HepG2 (cell line): ENCODE measurements around the gene SNRNP200. TPM values are rescaled to one million over a fixed set of nuclear protein-coding genes. Genes with fewer than 3 reads are reported as not detected.
A peak's percentile ranks its signal among the peaks of the same experiment; 100 is the strongest.

Experiments
- ARID2 ChIP-seq: sonication (generic); formaldehyde crosslinking; IDR thresholded peaks from 2 replicates; pipeline ENCODE4 v1.8.1; 2022; ENCODE audit warnings: mild to moderate bottlenecking, missing genetic modification reagents, borderline replicate concordance
- HNF4A ChIP-seq: sonication (generic); formaldehyde crosslinking; IDR thresholded peaks from 2 replicates; pipeline ENCODE4 v1.4.0; 2020; ENCODE audit warnings: missing genetic modification reagents
- HNF4G ChIP-seq, 2 experiments: sonication (generic) in 1 of 2; formaldehyde crosslinking in 1 of 2; IDR thresholded peaks; 2 replicates each; pipeline versions ENCODE4 v1.4.0 to v1.6.1; 2011 to 2020; ENCODE audit warnings: borderline replicate concordance in 2 of 2, low read depth in 2 of 2, mild to moderate bottlenecking in 2 of 2, low read length in 1 of 2, missing genetic modification reagents in 1 of 2, moderate library complexity in 1 of 2
- HOXA7 ChIP-seq: sonication (generic); formaldehyde crosslinking; IDR thresholded peaks from 2 replicates; pipeline ENCODE4 v1.8.1; 2022; ENCODE audit warnings: mild to moderate bottlenecking, missing genetic modification reagents, moderate library complexity
- KAT2B ChIP-seq: fragments of 150-350 bp; IDR thresholded peaks from 2 replicates; pipeline ENCODE4 v1.6.1; 2014; ENCODE audit warnings: low read depth, low read length, borderline replicate concordance
- MXI1 ChIP-seq: IDR thresholded peaks from 3 replicates; pipeline ENCODE4 v1.6.1; 2012; ENCODE audit warnings: low read depth, low read length, inconsistent platforms, borderline replicate concordance
- NR2F6 ChIP-seq, 2 experiments: IDR thresholded peaks; 2 replicates each; pipeline ENCODE4 v1.6.1; 2016; ENCODE audit warnings: antibody characterized with exemption in 1 of 2, mild to moderate bottlenecking in 1 of 2
- POLR2AphosphoS2 ChIP-seq: IDR thresholded peaks from 2 replicates; pipeline ENCODE4 v1.6.1; 2011; ENCODE audit warnings: low read depth, low read length, improper control_type of control experiment
- REL ChIP-seq: sonication (generic); formaldehyde crosslinking; conservative IDR thresholded peaks from 2 replicates; pipeline ENCODE4 v1.8.0; 2022; ENCODE audit warnings: mild to moderate bottlenecking, missing genetic modification reagents, moderate library complexity
- RORA ChIP-seq: sonication (generic); formaldehyde crosslinking; IDR thresholded peaks from 2 replicates; pipeline ENCODE4 v1.5.0; 2020; ENCODE audit warnings: mild to moderate bottlenecking, missing genetic modification reagents, moderate library complexity
- SP4 ChIP-seq: sonication (generic); formaldehyde crosslinking; IDR thresholded peaks from 2 replicates; pipeline ENCODE4 v1.8.1; 2023; ENCODE audit warnings: mild to moderate bottlenecking, missing genetic modification reagents
- ZNF570 ChIP-seq: sonication (generic); formaldehyde crosslinking; IDR thresholded peaks from 2 replicates; pipeline ENCODE4 v1.4.0; 2020; ENCODE audit warnings: mild to moderate bottlenecking, missing genetic modification reagents, borderline replicate concordance
- ZNF607 ChIP-seq: sonication (generic); formaldehyde crosslinking; IDR thresholded peaks from 2 replicates; pipeline ENCODE4 v1.5.1; 2020; ENCODE audit warnings: missing genetic modification reagents, mild to moderate bottlenecking, borderline replicate concordance
- ZNF776 ChIP-seq: sonication (generic); formaldehyde crosslinking; IDR thresholded peaks from 2 replicates; pipeline ENCODE4 v1.4.0; 2020; ENCODE audit warnings: mild to moderate bottlenecking, missing genetic modification reagents
- polyA plus RNA-seq, 8 experiments: library from polyadenylated mRNA; depleted of rRNA in 3 of 8; stranded (reverse) in 7 of 8; unstranded in 1 of 8; fragments of >200 nt; fragmentation: Illumina TruSeq in 4 of 8; extraction: Trizol in 4 of 8; gene quantifications; 2 replicates each; pipeline versions ENCODE4 v1.2.1 to v1.2.3, GENCODE V29; 2011 to 2016; ENCODE audit warnings: low read depth in 4 of 8, missing spikeins in 1 of 8, mixed read lengths in 1 of 8; ENCODE audit not compliant: insufficient read depth in 1 of 8
- total RNA-seq, 5 experiments: library from RNA; depleted of rRNA; stranded (reverse); fragments of >200 nt; fragmentation: Illumina TruSeq; extraction: Trizol; gene quantifications; 2 replicates each; pipeline ENCODE4 v1.2.3, GENCODE V29; 2016; ENCODE audit warnings: low read depth in 1 of 5
- TF ChIP-seq, protein P1 (sequence below): sonication (generic); formaldehyde crosslinking; IDR thresholded peaks from 2 replicates; pipeline ENCODE4 v1.4.0; 2020; ENCODE audit warnings: missing genetic modification reagents
- TF ChIP-seq, protein P2 (sequence below): sonication (generic); formaldehyde crosslinking; IDR thresholded peaks from 2 replicates; pipeline ENCODE4 v1.4.0; 2020; ENCODE audit warnings: mild to moderate bottlenecking, missing genetic modification reagents
- TF ChIP-seq, protein P3 (sequence below): IDR thresholded peaks from 2 replicates; pipeline ENCODE4 v1.4.0; 2020; ENCODE audit warnings: mild to moderate bottlenecking, missing genetic modification reagents
- TF ChIP-seq, protein P4 (sequence below): sonication (generic); formaldehyde crosslinking; conservative IDR thresholded peaks from 2 replicates; pipeline ENCODE4 v1.4.0; 2020; ENCODE audit warnings: missing genetic modification reagents

SNRNP200 gene
- total and polyA plus RNA-seq, 2 of the 13 experiments (the other 11 are each of a cell fraction or from before 2014, with no cell fraction given): 99.0 to 232 TPM

DNA sequence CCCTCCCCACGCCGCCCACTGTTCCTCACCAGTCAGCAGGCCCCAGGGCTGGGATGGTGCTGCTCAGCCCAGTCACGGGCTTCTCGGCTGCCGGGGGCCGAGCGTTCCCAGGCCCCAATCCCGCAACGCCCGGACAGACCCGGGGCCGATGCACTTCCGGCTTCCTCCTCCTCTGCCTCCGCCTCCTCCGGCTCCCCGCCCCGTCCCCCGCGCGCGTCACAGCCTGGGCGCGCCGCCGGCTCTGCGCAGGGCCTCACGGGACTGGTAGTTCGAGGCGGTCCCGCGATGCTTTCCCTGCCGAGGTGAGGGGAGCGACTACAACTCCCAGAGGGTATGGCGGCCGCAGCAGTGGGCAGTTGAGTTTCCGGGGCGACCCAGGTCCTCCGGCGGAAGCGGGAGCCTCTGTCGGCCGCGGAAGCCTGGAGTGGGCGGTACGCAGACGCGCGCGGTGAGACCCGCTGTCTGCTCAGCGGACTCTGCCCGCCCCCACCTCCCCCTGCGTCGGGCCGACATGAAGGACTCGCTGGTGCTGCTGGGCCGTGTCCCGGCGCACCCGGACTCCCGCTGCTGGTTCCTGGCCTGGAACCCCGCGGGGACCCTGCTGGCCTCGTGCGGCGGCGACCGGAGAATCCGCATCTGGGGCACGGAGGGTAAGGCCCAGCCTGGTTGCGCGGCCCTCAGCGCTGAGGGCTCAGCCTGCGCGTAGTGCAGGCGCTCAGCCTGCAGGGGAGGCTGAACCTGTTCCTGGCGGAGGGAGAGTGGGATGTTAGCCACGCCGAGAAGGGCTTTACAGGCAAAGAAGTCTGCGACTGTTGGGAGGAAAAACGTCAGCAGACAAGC is 39.3 kb downstream of the SNRNP200 start, which contains the start of the genes CIAO1 and TMEM127 (continued):
- no peak for TF ChIP-seq RORA (CRISPR knock-in tag)
- TF ChIP-seq, protein P1, sequence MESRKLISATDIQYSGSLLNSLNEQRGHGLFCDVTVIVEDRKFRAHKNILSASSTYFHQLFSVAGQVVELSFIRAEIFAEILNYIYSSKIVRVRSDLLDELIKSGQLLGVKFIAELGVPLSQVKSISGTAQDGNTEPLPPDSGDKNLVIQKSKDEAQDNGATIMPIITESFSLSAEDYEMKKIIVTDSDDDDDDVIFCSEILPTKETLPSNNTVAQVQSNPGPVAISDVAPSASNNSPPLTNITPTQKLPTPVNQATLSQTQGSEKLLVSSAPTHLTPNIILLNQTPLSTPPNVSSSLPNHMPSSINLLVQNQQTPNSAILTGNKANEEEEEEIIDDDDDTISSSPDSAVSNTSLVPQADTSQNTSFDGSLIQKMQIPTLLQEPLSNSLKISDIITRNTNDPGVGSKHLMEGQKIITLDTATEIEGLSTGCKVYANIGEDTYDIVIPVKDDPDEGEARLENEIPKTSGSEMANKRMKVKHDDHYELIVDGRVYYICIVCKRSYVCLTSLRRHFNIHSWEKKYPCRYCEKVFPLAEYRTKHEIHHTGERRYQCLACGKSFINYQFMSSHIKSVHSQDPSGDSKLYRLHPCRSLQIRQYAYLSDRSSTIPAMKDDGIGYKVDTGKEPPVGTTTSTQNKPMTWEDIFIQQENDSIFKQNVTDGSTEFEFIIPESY (CRISPR knock-in tag): 0 out of 2 replicates have a peak, but pooled peaks have one; percentile 6
- TF ChIP-seq POLR2AphosphoS2: no peak
- peak; percentile 88 for TF ChIP-seq REL
- peak; percentile 96 for TF ChIP-seq SP4 (CRISPR knock-in tag)
- TF ChIP-seq KAT2B: no peak
- TF ChIP-seq ZNF570 (CRISPR knock-in tag): no peak
- peak; percentile 79; the same call in 2 of the 3 replicates for TF ChIP-seq MXI1
- no peak for TF ChIP-seq HOXA7 (CRISPR knock-in tag)
- TF ChIP-seq, protein P2, sequence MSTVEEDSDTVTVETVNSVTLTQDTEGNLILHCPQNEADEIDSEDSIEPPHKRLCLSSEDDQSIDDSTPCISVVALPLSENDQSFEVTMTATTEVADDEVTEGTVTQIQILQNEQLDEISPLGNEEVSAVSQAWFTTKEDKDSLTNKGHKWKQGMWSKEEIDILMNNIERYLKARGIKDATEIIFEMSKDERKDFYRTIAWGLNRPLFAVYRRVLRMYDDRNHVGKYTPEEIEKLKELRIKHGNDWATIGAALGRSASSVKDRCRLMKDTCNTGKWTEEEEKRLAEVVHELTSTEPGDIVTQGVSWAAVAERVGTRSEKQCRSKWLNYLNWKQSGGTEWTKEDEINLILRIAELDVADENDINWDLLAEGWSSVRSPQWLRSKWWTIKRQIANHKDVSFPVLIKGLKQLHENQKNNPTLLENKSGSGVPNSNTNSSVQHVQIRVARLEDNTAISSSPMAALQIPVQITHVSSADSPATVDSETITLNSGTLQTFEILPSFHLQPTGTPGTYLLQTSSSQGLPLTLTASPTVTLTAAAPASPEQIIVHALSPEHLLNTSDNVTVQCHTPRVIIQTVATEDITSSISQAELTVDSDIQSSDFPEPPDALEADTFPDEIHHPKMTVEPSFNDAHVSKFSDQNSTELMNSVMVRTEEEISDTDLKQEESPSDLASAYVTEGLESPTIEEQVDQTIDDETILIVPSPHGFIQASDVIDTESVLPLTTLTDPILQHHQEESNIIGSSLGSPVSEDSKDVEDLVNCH (CRISPR knock-in tag): peak; percentile 71; the same call in 1 of the 2 replicates
- TF ChIP-seq HNF4G (IDR thresholded peaks at IDR 0.05; ENCODE audit: borderline replicate concordance, low read depth, low read length): no peak
- peak; percentile 81 for TF ChIP-seq HNF4G (CRISPR knock-in tag; IDR thresholded peaks at IDR 0.05; ENCODE audit: borderline replicate concordance, low read depth)
- TF ChIP-seq, protein P3, sequence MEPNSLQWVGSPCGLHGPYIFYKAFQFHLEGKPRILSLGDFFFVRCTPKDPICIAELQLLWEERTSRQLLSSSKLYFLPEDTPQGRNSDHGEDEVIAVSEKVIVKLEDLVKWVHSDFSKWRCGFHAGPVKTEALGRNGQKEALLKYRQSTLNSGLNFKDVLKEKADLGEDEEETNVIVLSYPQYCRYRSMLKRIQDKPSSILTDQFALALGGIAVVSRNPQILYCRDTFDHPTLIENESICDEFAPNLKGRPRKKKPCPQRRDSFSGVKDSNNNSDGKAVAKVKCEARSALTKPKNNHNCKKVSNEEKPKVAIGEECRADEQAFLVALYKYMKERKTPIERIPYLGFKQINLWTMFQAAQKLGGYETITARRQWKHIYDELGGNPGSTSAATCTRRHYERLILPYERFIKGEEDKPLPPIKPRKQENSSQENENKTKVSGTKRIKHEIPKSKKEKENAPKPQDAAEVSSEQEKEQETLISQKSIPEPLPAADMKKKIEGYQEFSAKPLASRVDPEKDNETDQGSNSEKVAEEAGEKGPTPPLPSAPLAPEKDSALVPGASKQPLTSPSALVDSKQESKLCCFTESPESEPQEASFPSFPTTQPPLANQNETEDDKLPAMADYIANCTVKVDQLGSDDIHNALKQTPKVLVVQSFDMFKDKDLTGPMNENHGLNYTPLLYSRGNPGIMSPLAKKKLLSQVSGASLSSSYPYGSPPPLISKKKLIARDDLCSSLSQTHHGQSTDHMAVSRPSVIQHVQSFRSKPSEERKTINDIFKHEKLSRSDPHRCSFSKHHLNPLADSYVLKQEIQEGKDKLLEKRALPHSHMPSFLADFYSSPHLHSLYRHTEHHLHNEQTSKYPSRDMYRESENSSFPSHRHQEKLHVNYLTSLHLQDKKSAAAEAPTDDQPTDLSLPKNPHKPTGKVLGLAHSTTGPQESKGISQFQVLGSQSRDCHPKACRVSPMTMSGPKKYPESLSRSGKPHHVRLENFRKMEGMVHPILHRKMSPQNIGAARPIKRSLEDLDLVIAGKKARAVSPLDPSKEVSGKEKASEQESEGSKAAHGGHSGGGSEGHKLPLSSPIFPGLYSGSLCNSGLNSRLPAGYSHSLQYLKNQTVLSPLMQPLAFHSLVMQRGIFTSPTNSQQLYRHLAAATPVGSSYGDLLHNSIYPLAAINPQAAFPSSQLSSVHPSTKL (CRISPR knock-in tag): peak; percentile 63; the same call in 1 of the 2 replicates
- peak; percentile 63; the same call in 1 of the 2 replicates for TF ChIP-seq HNF4A (CRISPR knock-in tag)
- peak; percentile 73; the same call in 1 of the 2 replicates for TF ChIP-seq ZNF607 (CRISPR knock-in tag)
- TF ChIP-seq, protein P4, sequence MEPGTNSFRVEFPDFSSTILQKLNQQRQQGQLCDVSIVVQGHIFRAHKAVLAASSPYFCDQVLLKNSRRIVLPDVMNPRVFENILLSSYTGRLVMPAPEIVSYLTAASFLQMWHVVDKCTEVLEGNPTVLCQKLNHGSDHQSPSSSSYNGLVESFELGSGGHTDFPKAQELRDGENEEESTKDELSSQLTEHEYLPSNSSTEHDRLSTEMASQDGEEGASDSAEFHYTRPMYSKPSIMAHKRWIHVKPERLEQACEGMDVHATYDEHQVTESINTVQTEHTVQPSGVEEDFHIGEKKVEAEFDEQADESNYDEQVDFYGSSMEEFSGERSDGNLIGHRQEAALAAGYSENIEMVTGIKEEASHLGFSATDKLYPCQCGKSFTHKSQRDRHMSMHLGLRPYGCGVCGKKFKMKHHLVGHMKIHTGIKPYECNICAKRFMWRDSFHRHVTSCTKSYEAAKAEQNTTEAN (CRISPR knock-in tag): peak; percentile 72
- TF ChIP-seq NR2F6 (IDR thresholded peaks at IDR 0.05): no peak
- no peak; the same call in 1 of the 2 replicates for TF ChIP-seq NR2F6 (CRISPR knock-in tag; IDR thresholded peaks at IDR 0.05)
- peak; percentile 6; the same call in 1 of the 2 replicates for TF ChIP-seq ARID2
- TF ChIP-seq ZNF776 (CRISPR knock-in tag): peak; percentile 86
